OCI-LY1 (cell line): ENCODE measurements around the gene SH3D19.

ENCODE experiments used
- H2AFZ ChIP-seq: fragments of 200-600 bp; sonication (generic), shearing (Covaris generic); 2 replicates; pipeline ENCODE4 v1.6.0; 2014; ENCODE audit warnings: antibody characterized with exemption, mild to moderate bottlenecking, low read length
- H3F3A ChIP-seq: fragments of 200-600 bp; sonication (generic), shearing (Covaris generic); 2 replicates; pipeline ENCODE4 v1.6.0; 2014; ENCODE audit warnings: mild to moderate bottlenecking, antibody characterized with exemption, low read length, moderate library complexity; ENCODE audit not compliant: insufficient read depth
- H3K27ac ChIP-seq: fragments of 200-600 bp; sonication (generic); 2 replicates; pipeline ENCODE4 v1.5.1; 2014; ENCODE audit warnings: low read length, mixed run types, mild to moderate bottlenecking, low read depth; ENCODE audit not compliant: poor library complexity, severe bottlenecking
- H3K27me3 ChIP-seq: fragments of 200-600 bp; sonication (generic); 2 replicates; pipeline ENCODE4 v1.6.0; 2014; ENCODE audit warnings: antibody characterized with exemption, mild to moderate bottlenecking, low read length, moderate library complexity; ENCODE audit not compliant: insufficient read depth
- H3K36me3 ChIP-seq: fragments of 200-600 bp; sonication (generic); 2 replicates; pipeline ENCODE4 v1.6.1; 2014; ENCODE audit warnings: mild to moderate bottlenecking, antibody characterized with exemption, low read length, moderate library complexity, mixed read lengths; ENCODE audit not compliant: insufficient read depth
- H3K4me1 ChIP-seq: fragments of 200-600 bp; sonication (generic); 2 replicates; pipeline ENCODE4 v1.5.1; 2014; ENCODE audit warnings: mild to moderate bottlenecking, low read length, moderate library complexity; ENCODE audit not compliant: insufficient read depth, severe bottlenecking
- H3K4me2 ChIP-seq: fragments of 200-600 bp; sonication (generic), shearing (Covaris generic); 2 replicates; pipeline ENCODE4 v1.6.1; 2014; ENCODE audit warnings: low read length
- H3K4me3 ChIP-seq: fragments of 200-600 bp; sonication (generic); 2 replicates; pipeline ENCODE4 v1.5.1; 2014; ENCODE audit warnings: low read length, low read depth, mild to moderate bottlenecking, mixed read lengths; ENCODE audit not compliant: poor library complexity, severe bottlenecking
- H3K79me2 ChIP-seq: fragments of 200-600 bp; shearing (Covaris generic); 2 replicates; pipeline ENCODE4 v1.6.1; 2016; ENCODE audit warnings: mixed run types, low read length, mixed read lengths; ENCODE audit not compliant: insufficient read depth
- H3K9ac ChIP-seq: fragments of 200-600 bp; sonication (generic), shearing (Covaris generic); 2 replicates; pipeline ENCODE4 v1.6.1; 2014; ENCODE audit warnings: mild to moderate bottlenecking, low read length, mixed read lengths
- H3K9me2 ChIP-seq: fragments of 200-600 bp; sonication (generic), shearing (Covaris generic); 2 replicates; pipeline ENCODE4 v1.6.1; 2014; ENCODE audit warnings: low read depth, mild to moderate bottlenecking, low read length, mixed read lengths
- H3K9me3 ChIP-seq: fragments of 200-600 bp; shearing (Covaris generic); 2 replicates; pipeline ENCODE4 v1.6.1; 2014; ENCODE audit warnings: low read length, mixed read lengths
- H4K20me1 ChIP-seq: fragments of 200-600 bp; sonication (generic), shearing (Covaris generic); 2 replicates; pipeline ENCODE4 v1.6.0; 2016; ENCODE audit warnings: mild to moderate bottlenecking, low read length; ENCODE audit not compliant: insufficient read depth
- EZH2 ChIP-seq: fragments of 200-600 bp; sonication (generic), shearing (Covaris generic); IDR thresholded peaks from 2 replicates; pipeline ENCODE4 v1.8.0; 2017; ENCODE audit warnings: borderline replicate concordance, mixed run types, mild to moderate bottlenecking, antibody characterized with exemption, low read length, moderate library complexity, mixed read lengths
- TF ChIP-seq, protein P1 (sequence below): fragments of 200-600 bp; sonication (generic), shearing (Covaris generic); IDR thresholded peaks from 2 replicates; pipeline ENCODE4 v1.5.1; 2017; ENCODE audit warnings: mild to moderate bottlenecking, antibody characterized with exemption, low read length, moderate library complexity, mixed read lengths

Gene SH3D19

DNA sequence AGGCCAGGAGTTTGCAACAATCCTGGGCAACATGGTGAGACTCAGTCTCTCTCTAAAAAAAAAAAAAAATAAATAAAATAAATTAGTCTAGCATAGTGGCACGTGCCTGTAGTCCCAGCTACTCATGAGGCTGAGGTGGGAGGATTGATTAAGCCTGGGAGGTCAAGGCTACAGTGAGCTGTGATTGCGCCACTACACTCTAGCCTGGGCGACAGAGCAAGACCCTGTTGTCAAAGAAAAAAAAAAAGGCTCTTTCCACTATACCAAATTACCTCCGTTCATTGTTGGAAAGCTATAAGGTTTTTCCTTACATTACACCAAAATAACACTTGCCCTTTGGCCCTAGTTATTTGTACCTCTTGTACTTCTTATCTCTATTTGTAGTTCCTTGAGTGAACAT, 58.3 kb downstream of the SH3D19 start:
- TF ChIP-seq EZH2 = no peak
- TF ChIP-seq, protein P1, sequence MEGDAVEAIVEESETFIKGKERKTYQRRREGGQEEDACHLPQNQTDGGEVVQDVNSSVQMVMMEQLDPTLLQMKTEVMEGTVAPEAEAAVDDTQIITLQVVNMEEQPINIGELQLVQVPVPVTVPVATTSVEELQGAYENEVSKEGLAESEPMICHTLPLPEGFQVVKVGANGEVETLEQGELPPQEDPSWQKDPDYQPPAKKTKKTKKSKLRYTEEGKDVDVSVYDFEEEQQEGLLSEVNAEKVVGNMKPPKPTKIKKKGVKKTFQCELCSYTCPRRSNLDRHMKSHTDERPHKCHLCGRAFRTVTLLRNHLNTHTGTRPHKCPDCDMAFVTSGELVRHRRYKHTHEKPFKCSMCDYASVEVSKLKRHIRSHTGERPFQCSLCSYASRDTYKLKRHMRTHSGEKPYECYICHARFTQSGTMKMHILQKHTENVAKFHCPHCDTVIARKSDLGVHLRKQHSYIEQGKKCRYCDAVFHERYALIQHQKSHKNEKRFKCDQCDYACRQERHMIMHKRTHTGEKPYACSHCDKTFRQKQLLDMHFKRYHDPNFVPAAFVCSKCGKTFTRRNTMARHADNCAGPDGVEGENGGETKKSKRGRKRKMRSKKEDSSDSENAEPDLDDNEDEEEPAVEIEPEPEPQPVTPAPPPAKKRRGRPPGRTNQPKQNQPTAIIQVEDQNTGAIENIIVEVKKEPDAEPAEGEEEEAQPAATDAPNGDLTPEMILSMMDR = no peak
- no peaks in the 10 kb centered on the region for H3K79me2 ChIP-seq

DNA sequence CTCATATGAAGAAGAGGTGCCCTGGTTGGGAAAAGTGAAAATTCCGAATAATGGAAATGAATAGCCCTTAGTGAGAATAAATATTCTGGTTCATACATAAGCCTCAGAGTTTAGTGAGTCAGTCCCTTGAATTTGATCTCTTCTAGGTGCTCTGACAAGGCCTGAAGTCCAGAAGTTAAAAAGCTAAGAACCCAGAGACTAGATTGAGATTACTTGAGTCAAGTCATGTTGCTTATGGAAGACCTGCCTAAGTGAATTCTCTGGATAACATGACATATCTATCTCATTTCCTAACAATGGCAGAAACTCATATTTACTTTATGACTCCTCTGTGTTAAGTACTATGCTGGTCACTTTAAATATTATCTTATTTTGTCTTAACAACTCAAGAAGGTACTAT, 58.9 kb downstream of the SH3D19 start:
- Histone ChIP-seq H3K9ac (no peak overlapping the region), H3K9me3 (no peaks in the 10 kb centered on the region), H4K20me1 (no peaks in the 10 kb centered on the region), H2AFZ (no peak overlapping the region), H3K9me2 (no peaks in the 10 kb centered on the region), H3K4me1 (no peaks in the 10 kb centered on the region), H3F3A (no peaks in the 10 kb centered on the region), H3K27ac (no peak overlapping the region), H3K4me3 (no peak overlapping the region), H3K79me2 (no peaks in the 10 kb centered on the region), H3K36me3 (no peaks in the 10 kb centered on the region), H3K4me2 (no peak overlapping the region), H3K27me3 (no peaks in the 10 kb centered on the region)
- TF ChIP-seq, protein P1 = no peak
- TF ChIP-seq EZH2 = no peak

More for the DNA sequence above, 58.3 kb downstream of the SH3D19 start:
- no peaks in the 10 kb centered on the region for H3K27me3 ChIP-seq
- H4K20me1 ChIP-seq = no peaks in the 10 kb centered on the region
- no peak overlapping the region for H3K4me3 ChIP-seq
- no peak overlapping the region for H3K4me2 ChIP-seq
- no peaks in the 10 kb centered on the region for H3F3A ChIP-seq
- no peaks in the 10 kb centered on the region for H3K9me3 ChIP-seq
- H3K27ac ChIP-seq = no peak overlapping the region
- no peaks in the 10 kb centered on the region for H3K9me2 ChIP-seq
- no peaks in the 10 kb centered on the region for H3K36me3 ChIP-seq
- H2AFZ ChIP-seq = no peak overlapping the region
- H3K9ac ChIP-seq = no peak overlapping the region
- no peaks in the 10 kb centered on the region for H3K4me1 ChIP-seq

DNA sequence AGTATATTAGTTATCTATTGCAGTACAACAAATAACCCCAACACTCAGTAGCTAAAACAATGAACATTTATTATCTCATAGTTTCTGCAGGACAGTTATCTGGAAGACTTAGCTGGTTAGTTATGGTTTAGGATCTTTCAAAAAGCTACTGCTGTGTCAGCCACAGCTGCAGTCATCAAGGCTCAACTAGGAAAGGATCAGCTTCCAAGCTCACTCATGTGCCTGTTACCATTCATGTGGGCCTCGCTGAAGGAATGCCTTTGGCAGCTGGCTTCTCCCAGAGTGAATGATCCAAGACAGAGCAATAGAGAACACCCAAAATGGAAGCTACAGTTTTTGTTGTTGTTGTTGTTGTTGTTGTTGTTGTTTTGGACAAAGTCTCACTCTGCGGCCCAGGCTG, 62.0 kb downstream of the SH3D19 start:
- Histone ChIP-seq H3K9me3 (no peaks in the 10 kb centered on the region), H4K20me1 (no peaks in the 10 kb centered on the region), H3K36me3 (no peaks in the 10 kb centered on the region), H3K9ac (no peak overlapping the region), H3K4me3 (no peak overlapping the region), H3K4me1 (no peaks in the 10 kb centered on the region), H2AFZ (no peak overlapping the region), H3K79me2 (no peaks in the 10 kb centered on the region), H3F3A (no peaks in the 10 kb centered on the region), H3K27me3 (no peaks in the 10 kb centered on the region), H3K9me2 (no peaks in the 10 kb centered on the region), H3K4me2 (no peak overlapping the region), H3K27ac (no peak overlapping the region)
- TF ChIP-seq, protein P1 = no peak
- TF ChIP-seq EZH2 = no peak
